ENCODE results near the gene ADCYAP1R1.

ADCYAP1R1 gene

GRCh38 chr7:31044529-31044928 is 7.6 kb upstream of the ADCYAP1R1 start:
- no peak for DNase-seq

- no peak for DNase-seq
These were observed 5.4 kb upstream of the ADCYAP1R1 start for GRCh38 chr7:31046723-31047122.

- no peak for DNase-seq
These were observed 4.6 kb upstream of the ADCYAP1R1 start for GRCh38 chr7:31047313-31048146.

GRCh38 chr7:31049005-31049765 is 2.9 kb upstream of the ADCYAP1R1 start:
- DNase-seq = no peak

GRCh38 chr7:31052487-31052840 is 356 bp downstream of the ADCYAP1R1 start:
- no peak for DNase-seq

- DNase-seq = no peak
These were observed 913 bp downstream of the ADCYAP1R1 start for GRCh38 chr7:31052841-31053601.

- DNase-seq = no peak
These were observed 1.9 kb downstream of the ADCYAP1R1 start for GRCh38 chr7:31053986-31054385.

GRCh38 chr7:31054608-31055278 is 2.6 kb downstream of the ADCYAP1R1 start:
- DNase-seq = no peak

GRCh38 chr7:31055471-31055870 is 3.4 kb downstream of the ADCYAP1R1 start:
- DNase-seq = no peak

GRCh38 chr7:31056775-31057346 is 4.8 kb downstream of the ADCYAP1R1 start:
- DNase-seq = no peak

GRCh38 chr7:31058122-31058521 is 6.0 kb downstream of the ADCYAP1R1 start:
- no peak for DNase-seq

- DNase-seq = no peak
These were observed 6.6 kb downstream of the ADCYAP1R1 start for GRCh38 chr7:31058688-31059087.

- no peak for DNase-seq
These were observed 7.4 kb downstream of the ADCYAP1R1 start for GRCh38 chr7:31059551-31059950.

GRCh38 chr7:31061185-31061584 is 9.1 kb downstream of the ADCYAP1R1 start:
- DNase-seq = no peak

- DNase-seq = no peak
These were observed 10.8 kb downstream of the ADCYAP1R1 start for GRCh38 chr7:31062746-31063435.

GRCh38 chr7:31065021-31065593 is 13.0 kb downstream of the ADCYAP1R1 start:
- no peak for DNase-seq

- no peak for DNase-seq
These were observed 13.7 kb downstream of the ADCYAP1R1 start for GRCh38 chr7:31065840-31066239.

GRCh38 chr7:31066516-31067130 is 14.5 kb downstream of the ADCYAP1R1 start:
- no peak for DNase-seq

- DNase-seq = no peak
These were observed 15.4 kb downstream of the ADCYAP1R1 start for GRCh38 chr7:31067491-31067890.

- DNase-seq = no peak
These were observed 16.0 kb downstream of the ADCYAP1R1 start for GRCh38 chr7:31068006-31068675.
